HCT116 (cell line): ENCODE results near the gene PKP3. TPM values are rescaled to one million over a fixed set of nuclear protein-coding genes. Genes with fewer than 3 reads are reported as not detected.
A peak's percentile ranks its signal among the peaks of the same experiment; 100 is the strongest.

Experiments used
- ATAC-seq: fragments of 200-7000 bp; cut with Tn5 transposase; 2 replicates; pipeline ENCODE4 v1.9.1; 2020; ENCODE audit warnings: mild to moderate bottlenecking, moderate library complexity
- BruUV-seq: library from RNA; stranded (reverse); fragments of 400-500 nt; replicated peaks from 2 replicates; lab custom pipeline; 2021; lab: Mats Ljungman, UMichigan
- CTCF ChIA-PET: fragments of 300-600 bp; sonication (Branson Sonifier 250); formaldehyde crosslinking; loops from one replicate; lab custom pipeline; 2021; ENCODE audit warnings: antibody characterized with exemption; lab: Charles Lee
- POLR2A ChIA-PET: fragments of 300-600, 350-600 bp; sonication (Branson Sonifier 250); formaldehyde crosslinking; loops from one replicate; lab custom pipeline; 2021; ENCODE audit warnings: antibody characterized with exemption; lab: Charles Lee
- RAD21 ChIA-PET, 2 experiments: fragments of 300-600 bp; sonication (Branson Sonifier 250); formaldehyde crosslinking; loops; one replicate each; lab custom pipeline; 2023; ENCODE audit warnings: low total read pairs in 2 of 2; ENCODE audit not compliant: uncharacterized antibody in 2 of 2, unreplicated experiment in 2 of 2, low non-redundant PET in 1 of 2; lab: Charles Lee
- DNase-seq: peaks from one replicate; pipeline ENCODE4 v3.0.0-alpha.2; 2010; ENCODE audit warnings: low read depth, low spot score
- H2AFZ ChIP-seq: fragments of 200-600 bp; shearing (Covaris generic), sonication (generic); 2 replicates; pipeline ENCODE4 v1.6.1; 2017; ENCODE audit warnings: low read depth, mixed run types, mixed read lengths, antibody characterized with exemption, low read length; ENCODE audit not compliant: poor library complexity, severe bottlenecking
- H3K27ac ChIP-seq: 2 replicates; pipeline ENCODE4 v1.5.1; 2012; ENCODE audit warnings: low read depth, low read length
- H3K27me3 ChIP-seq: fragments of 200-600 bp; sonication (generic); 2 replicates; pipeline ENCODE4 v1.6.1; 2016; ENCODE audit warnings: mixed run types, low read length, mixed read lengths; ENCODE audit not compliant: insufficient read depth
- H3K36me3 ChIP-seq, 2 experiments: fragments of 200-500 bp in 1 of 2; fragments of 200-600 bp in 1 of 2; sonication (Bioruptor generic) in 1 of 2; sonication (generic) in 1 of 2; 2 replicates each; pipeline versions ENCODE4 v1.5.1 to v1.6.1; 2014 to 2016; ENCODE audit warnings: low read length in 2 of 2, inconsistent platforms in 1 of 2, mixed read lengths in 1 of 2, mixed run types in 1 of 2; ENCODE audit not compliant: insufficient read depth in 2 of 2, control insufficient read depth in 1 of 2
- H3K4me1 ChIP-seq, 2 experiments: fragments of 200-600 bp in 1 of 2; sonication (generic) in 1 of 2; 2 replicates each; pipeline versions ENCODE4 v1.5.1 to v1.6.1; 2012 to 2017; ENCODE audit warnings: low read length in 2 of 2, inconsistent platforms in 1 of 2, mild to moderate bottlenecking in 1 of 2, mixed read lengths in 1 of 2, mixed run types in 1 of 2, moderate library complexity in 1 of 2; ENCODE audit not compliant: insufficient read depth in 2 of 2, control insufficient read depth in 1 of 2
- H3K4me2 ChIP-seq: fragments of 200-600 bp; sonication (generic); 2 replicates; pipeline ENCODE4 v1.6.1; 2017; ENCODE audit warnings: mixed run types, low read length, mixed read lengths
- H3K4me3 ChIP-seq, 2 experiments: fragments of 200-600 bp in 1 of 2; sonication (generic) in 1 of 2; replicated peaks in 1 of 2; 2 replicates each; pipeline ENCODE4 v1.5.1; 2011 to 2016; ENCODE audit warnings: low read length in 2 of 2, control low read depth in 1 of 2, low read depth in 1 of 2, mild to moderate bottlenecking in 1 of 2, mixed read lengths in 1 of 2, mixed run types in 1 of 2
- H3K79me2 ChIP-seq: fragments of 200-600 bp; sonication (generic); 2 replicates; pipeline ENCODE4 v1.6.1; 2017; ENCODE audit warnings: mild to moderate bottlenecking, mixed run types, low read length, moderate library complexity, mixed read lengths; ENCODE audit not compliant: insufficient read depth
- H3K9ac ChIP-seq: fragments of 200-600 bp; sonication (generic); 2 replicates; pipeline ENCODE4 v1.6.1; 2016; ENCODE audit warnings: low read length, mixed read lengths
- H3K9me2 ChIP-seq: fragments of 200-600 bp; sonication (generic), shearing (Covaris generic); 2 replicates; pipeline ENCODE4 v1.6.1; 2017; ENCODE audit warnings: mixed run types, mild to moderate bottlenecking, moderate library complexity; ENCODE audit not compliant: insufficient read depth
- H3K9me3 ChIP-seq, 2 experiments: fragments of 200-500 bp in 1 of 2; fragments of 200-600 bp in 1 of 2; sonication (Bioruptor generic) in 1 of 2; sonication (generic) in 1 of 2; 2 replicates each; pipeline ENCODE4 v1.6.1; 2014 to 2017; ENCODE audit warnings: low read length in 2 of 2, mixed read lengths in 2 of 2, inconsistent platforms in 1 of 2, low read depth in 1 of 2, mild to moderate bottlenecking in 1 of 2, mixed run types in 1 of 2, moderate library complexity in 1 of 2; ENCODE audit not compliant: control insufficient read depth in 1 of 2, insufficient read depth in 1 of 2
- H4K20me1 ChIP-seq: fragments of 200-600 bp; sonication (generic), shearing (Covaris generic); 2 replicates; pipeline ENCODE4 v1.6.1; 2017; ENCODE audit warnings: mixed run types, mild to moderate bottlenecking, moderate library complexity; ENCODE audit not compliant: insufficient read depth
- ATF3 ChIP-seq: IDR thresholded peaks from 2 replicates; pipeline ENCODE4 v1.6.1; 2012
- CTCF ChIP-seq, 3 experiments: fragments of 200-600 bp in 1 of 3; sonication (generic) in 1 of 3; IDR thresholded peaks in 2 of 3; conservative IDR thresholded peaks in 1 of 3; 2 replicates each; pipeline ENCODE4 v1.5.1; 2012 to 2017; ENCODE audit warnings: low read depth in 2 of 3, low read length in 2 of 3, antibody characterized with exemption in 1 of 3, borderline replicate concordance in 1 of 3, control low read depth in 1 of 3, mild to moderate bottlenecking in 1 of 3, mixed read lengths in 1 of 3, mixed run types in 1 of 3, moderate library complexity in 1 of 3; ENCODE audit not compliant: insufficient read depth in 1 of 3
- POLR2A ChIP-seq: IDR thresholded peaks from 2 replicates; pipeline ENCODE4 v1.7.0; 2011; ENCODE audit warnings: borderline replicate concordance; ENCODE audit not compliant: insufficient read depth, insufficient read length; ENCODE audit errors: extremely low read depth
- RAD21 ChIP-seq: IDR thresholded peaks from 2 replicates; pipeline ENCODE4 v1.6.1; 2012; ENCODE audit warnings: low read depth, mild to moderate bottlenecking
- REST ChIP-seq: IDR thresholded peaks from 2 replicates; pipeline ENCODE4 v1.6.1; 2012; ENCODE audit warnings: low read depth
- SRF ChIP-seq: IDR thresholded peaks from 2 replicates; pipeline ENCODE4 v1.6.1; 2012; ENCODE audit warnings: low read depth
- YY1 ChIP-seq: IDR thresholded peaks from 2 replicates; pipeline ENCODE4 v1.6.1; 2011; ENCODE audit warnings: low read length, low read depth, moderate library complexity, mild to moderate bottlenecking; ENCODE audit not compliant: insufficient replicate concordance; ENCODE audit errors: extremely low read depth
- intact Hi-C: fragments of 100-400 bp; cut with micrococcal nuclease; formaldehyde crosslinking; loops from 2 replicates; pipeline ENCODE4 v1.10.0; 2022
- total RNA-seq: library from RNA; stranded (reverse); gene quantifications from one replicate; pipeline ENCODE4 v1.2.1, GENCODE V29; 2021; ENCODE audit not compliant: unreplicated experiment

The PKP3 gene
- total RNA-seq, 1 experiment from 2014 or later = 157 TPM

- Histone ChIP-seq H2AFZ (no peak overlapping the region), H3K4me3 (no peak overlapping the region), H3K9me2 (no peaks in the 10 kb centered on the region), H3K9ac (no peak overlapping the region), H3K36me3 (no peaks in the 10 kb centered on the region), H3K4me1 (peaks cover 21 to 37% of the 10 kb centered on the region in 2 experiments), H4K20me1 (no peaks in the 10 kb centered on the region), H3K4me2 (no peak overlapping the region), H3K9me3 (no peaks in the 10 kb centered on the region; a peak in 1 of 4 replicates), H3K79me2 (peaks cover 13% of the 10 kb centered on the region), H3K27me3 (no peaks in the 10 kb centered on the region), H3K27ac (no peak overlapping the region)
- RAD21 ChIA-PET = no interaction called here
- POLR2A ChIA-PET = no interaction called here
- no peak for TF ChIP-seq RAD21
- no peak for TF ChIP-seq ATF3
- no peak for TF ChIP-seq POLR2A
- no peak for TF ChIP-seq SRF
- TF ChIP-seq YY1 = no peak
- TF ChIP-seq REST = no peak
- TF ChIP-seq CTCF (IDR thresholded peaks at IDR 0.05 in 2 of 3, conservative IDR thresholded peaks at IDR 0.05 in 1 of 3; ENCODE audit: borderline replicate concordance in 1 of 3, insufficient read depth in 1 of 3, low read depth in 2 of 3, low read length in 2 of 3) = peak in 2 of 3 experiments; percentile 33 to 41; a peak in 3 of 6 replicates
- DNase-seq (peak; percentile 28), ATAC-seq (no peak)
- intact Hi-C loops = loop anchor here (10.0 kb wide), 1 partner anchor 85 kb away; the partner anchor contains the start of gene IFITM2
- no TSS peak for BruUV-seq
- CTCF ChIA-PET = interaction anchor here (1.1 kb wide), 2 partner anchors 28 to 58 kb away, joined by 4 read pairs; no protein-coding TSS in a partner anchor
Measured at GRCh38 chr11:390175-390574, 3.8 kb upstream of the PKP3 start.
